ENCODE results near the gene ABCC6.
"Not testable (repeated sequence)": the region's sequence is repeated elsewhere in the genome, so short reads cannot be mapped to it uniquely, and the experiment has no call there.

GRCh38 chr16:16203494-16203893 is 19.8 kb downstream of the ABCC6 start:
- TF ChIP-seq POLR2A, POU2F2 (IDR thresholded peaks at IDR 0.05; ENCODE audit: low read depth, low read length): not testable (repeated sequence)
